ENCODE measurements around the gene TRIM67. TPM values are rescaled to one million over a fixed set of nuclear protein-coding genes. Genes with fewer than 3 reads are reported as not detected.
A peak's percentile ranks its signal among the peaks of the same experiment; 100 is the strongest.

TRIM67 gene
- total RNA-seq, 1 donor from 2014 or later: not detected

DNA sequence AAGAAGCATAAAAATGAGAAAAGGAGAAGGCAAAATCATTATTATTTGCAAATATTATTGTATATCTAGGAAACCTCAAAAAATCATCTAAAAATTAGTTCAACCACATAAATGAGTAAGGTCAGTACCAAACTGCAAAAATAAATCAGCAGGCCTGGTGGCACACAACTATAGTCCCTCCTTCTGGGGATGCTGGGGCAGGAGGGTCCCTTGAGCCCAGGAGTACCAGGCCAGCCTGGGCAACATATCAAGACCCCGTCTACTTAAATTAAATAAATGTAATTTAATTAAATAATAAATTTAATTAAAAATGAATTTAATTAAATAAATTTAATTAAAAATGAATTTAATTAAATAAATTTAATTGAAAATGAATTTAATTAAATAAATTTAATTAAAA lies 40.3 kb upstream of the TRIM67 start:
- no peaks in the 10 kb centered on the region for H4K20me1 ChIP-seq (ENCODE audit: low read depth)
- no peaks in the 10 kb centered on the region for H3K9me3 ChIP-seq (ENCODE audit: low read depth)
- no peaks in the 10 kb centered on the region for H3K79me2 ChIP-seq (ENCODE audit: low read depth)
- Mint-ChIP-seq H3K36me3 (no peaks in the 10 kb centered on the region), H3K27ac (no peak overlapping the region), H3K9me3 (no peaks in the 10 kb centered on the region), H3K4me3 (no peak overlapping the region), H3K4me1 (peaks cover 3% of the 10 kb centered on the region), H3K27me3 (ENCODE audit: insufficient read depth, low read depth) (peaks cover 6% of the 10 kb centered on the region)
- H2AFZ ChIP-seq (replicated peaks): no peak overlapping the region
- H3K9ac ChIP-seq: no peak overlapping the region
- no peak overlapping the region for H3K4me2 ChIP-seq
- H3K4me3 ChIP-seq: no peak overlapping the region
- H3K27ac ChIP-seq: no peak overlapping the region
- no peak for DNase-seq (ENCODE audit: low spot score)
- no peaks in the 10 kb centered on the region for H3F3A ChIP-seq (ENCODE audit: low read depth)
- no peaks in the 10 kb centered on the region for H3K36me3 ChIP-seq
- TF ChIP-seq CTCF (IDR thresholded peaks at IDR 0.05) (no peak), EZH2phosphoT487 (IDR thresholded peaks at IDR 0.05) (no peak), EZH2 (IDR thresholded peaks at IDR 0.05) (no peak)
- peaks cover 9% of the 10 kb centered on the region for H3K4me1 ChIP-seq
- peaks cover 42% of the 10 kb centered on the region for H3K27me3 ChIP-seq

- Mint-ChIP-seq H3K9me3 (peaks cover 3% of the 10 kb centered on the region), H3K27me3 (ENCODE audit: insufficient read depth, low read depth) (peaks cover 9% of the 10 kb centered on the region), H3K36me3 (no peaks in the 10 kb centered on the region), H3K4me1 (peaks cover 3% of the 10 kb centered on the region), H3K4me3 (no peak overlapping the region), H3K27ac (no peak overlapping the region)
- no peaks in the 10 kb centered on the region for H3K79me2 ChIP-seq (ENCODE audit: low read depth)
- TF ChIP-seq EZH2phosphoT487 (IDR thresholded peaks at IDR 0.05): no peak
- TF ChIP-seq CTCF (IDR thresholded peaks at IDR 0.05): no peak
- no peak for TF ChIP-seq EZH2 (IDR thresholded peaks at IDR 0.05)
- DNase-seq (ENCODE audit: low spot score): no peak
- no peaks in the 10 kb centered on the region for H3F3A ChIP-seq (ENCODE audit: low read depth)
- no peak overlapping the region for H3K27ac ChIP-seq
- no peak overlapping the region for H3K4me3 ChIP-seq
- no peaks in the 10 kb centered on the region for H3K36me3 ChIP-seq
- H4K20me1 ChIP-seq (ENCODE audit: low read depth): no peaks in the 10 kb centered on the region
- no peak overlapping the region for H3K9ac ChIP-seq
- no peak overlapping the region for H2AFZ ChIP-seq (replicated peaks)
- H3K27me3 ChIP-seq: peaks cover 42% of the 10 kb centered on the region
- no peaks in the 10 kb centered on the region for H3K9me3 ChIP-seq (ENCODE audit: low read depth)
- H3K4me2 ChIP-seq: no peak overlapping the region
- peaks cover 9% of the 10 kb centered on the region for H3K4me1 ChIP-seq
Measured at GRCh38 chr1:231122143-231122542, 39.7 kb upstream of the TRIM67 start.

- no peak overlapping the region for H3K9ac ChIP-seq
- Mint-ChIP-seq H3K4me1 (peaks cover 3% of the 10 kb centered on the region), H3K9me3 (peaks cover 11% of the 10 kb centered on the region), H3K36me3 (no peaks in the 10 kb centered on the region), H3K27me3 (ENCODE audit: insufficient read depth, low read depth) (peaks cover 9% of the 10 kb centered on the region), H3K27ac (peak overlapping the region; percentile 60), H3K4me3 (no peak overlapping the region)
- H3K4me3 ChIP-seq: no peak overlapping the region
- H3K4me1 ChIP-seq: peaks cover 9% of the 10 kb centered on the region
- no peak overlapping the region for H2AFZ ChIP-seq (replicated peaks)
- no peak for TF ChIP-seq EZH2phosphoT487 (IDR thresholded peaks at IDR 0.05)
- TF ChIP-seq EZH2 (IDR thresholded peaks at IDR 0.05): no peak
- TF ChIP-seq CTCF (IDR thresholded peaks at IDR 0.05): no peak
- peak overlapping the region; percentile 5 for H3K4me2 ChIP-seq
- no peaks in the 10 kb centered on the region for H3F3A ChIP-seq (ENCODE audit: low read depth)
- no peaks in the 10 kb centered on the region for H3K36me3 ChIP-seq
- no peaks in the 10 kb centered on the region for H3K79me2 ChIP-seq (ENCODE audit: low read depth)
- H4K20me1 ChIP-seq (ENCODE audit: low read depth): no peaks in the 10 kb centered on the region
- no peak overlapping the region for H3K27ac ChIP-seq
- H3K9me3 ChIP-seq (ENCODE audit: low read depth): no peaks in the 10 kb centered on the region
- H3K27me3 ChIP-seq: peaks cover 17% of the 10 kb centered on the region
- DNase-seq (ENCODE audit: low spot score): peak; percentile 57
Measured at GRCh38 chr1:231124746-231125145, 37.1 kb upstream of the TRIM67 start.
